Neural cell (in vitro differentiated cells): ENCODE data around the gene SPOCD1. TPM values are rescaled to one million over a fixed set of nuclear protein-coding genes. Genes with fewer than 3 reads are reported as not detected.

ENCODE experiments used
- H2AFZ ChIP-seq: fragments of 200-600, 300-800 bp; sonication (generic), shearing (Covaris generic); 2 replicates; pipeline ENCODE4 v1.6.0; 2014; ENCODE audit warnings: low read depth, mild to moderate bottlenecking, antibody characterized with exemption, low read length, moderate library complexity
- H3F3A ChIP-seq: fragments of 200-600 bp; shearing (Covaris generic); 2 replicates; pipeline ENCODE4 v1.6.1; 2016; ENCODE audit warnings: mild to moderate bottlenecking, moderate library complexity, mixed read lengths, antibody characterized with exemption, low read length; ENCODE audit not compliant: insufficient read depth, poor library complexity, severe bottlenecking
- H3K27ac ChIP-seq: fragments of 200-600, 300-800 bp; sonication (generic), shearing (Covaris generic); 2 replicates; pipeline ENCODE4 v1.5.1; 2014; ENCODE audit warnings: mild to moderate bottlenecking, low read length, moderate library complexity
- H3K27me3 ChIP-seq: fragments of 300-800, 200-600 bp; sonication (generic), shearing (Covaris generic); 2 replicates; pipeline ENCODE4 v1.6.0; 2014; ENCODE audit warnings: mild to moderate bottlenecking, low read depth, low read length, moderate library complexity; ENCODE audit not compliant: insufficient read depth
- H3K36me3 ChIP-seq: fragments of 300-800, 200-600 bp; sonication (generic), shearing (Covaris generic); 2 replicates; pipeline ENCODE4 v1.5.1; 2014; ENCODE audit warnings: mild to moderate bottlenecking, antibody characterized with exemption, low read length, moderate library complexity; ENCODE audit not compliant: insufficient read depth
- H3K4me2 ChIP-seq: fragments of 300-800, 200-600 bp; sonication (generic), shearing (Covaris generic); 2 replicates; pipeline ENCODE4 v1.6.0; 2014; ENCODE audit warnings: mild to moderate bottlenecking, low read length
- H3K4me3 ChIP-seq: fragments of 300-800, 200-600 bp; sonication (generic), shearing (Covaris generic); 2 replicates; pipeline ENCODE4 v1.5.1; 2014; ENCODE audit warnings: mild to moderate bottlenecking, low read length, moderate library complexity
- H3K79me2 ChIP-seq: fragments of 200-600 bp; shearing (Covaris generic); replicated peaks from 2 replicates; pipeline ENCODE4 v1.6.0; 2014; ENCODE audit warnings: mild to moderate bottlenecking, low read length, moderate library complexity; ENCODE audit not compliant: insufficient read depth
- H3K9ac ChIP-seq: fragments of 300-800, 200-600 bp; sonication (generic), shearing (Covaris generic); 2 replicates; pipeline ENCODE4 v1.6.1; 2016; ENCODE audit warnings: mild to moderate bottlenecking, low read length, mixed read lengths
- H3K9me2 ChIP-seq: fragments of 200-600 bp; shearing (Covaris generic); 2 replicates; pipeline ENCODE4 v1.6.1; 2016; ENCODE audit warnings: mild to moderate bottlenecking, low read length, mixed read lengths; ENCODE audit not compliant: insufficient read depth
- H3K9me3 ChIP-seq: fragments of 200-600, 300-800 bp; sonication (generic), shearing (Covaris generic); 2 replicates; pipeline ENCODE4 v1.6.1; 2016; ENCODE audit warnings: mild to moderate bottlenecking, mixed run types, low read length, moderate library complexity, mixed read lengths
- H4K20me1 ChIP-seq: fragments of 200-600 bp; shearing (Covaris generic); 2 replicates; pipeline ENCODE4 v1.6.1; 2016; ENCODE audit warnings: mild to moderate bottlenecking, mixed run types; ENCODE audit not compliant: insufficient read depth
- EP300 ChIP-seq: fragments of 450-650 bp; conservative IDR thresholded peaks from 2 replicates; pipeline ENCODE4 v1.6.1; 2014; ENCODE audit warnings: antibody characterized with exemption, mild to moderate bottlenecking, moderate library complexity; ENCODE audit not compliant: poor library complexity, severe bottlenecking
- EZH2 ChIP-seq: fragments of 200-600, 300-800 bp; shearing (Covaris generic), sonication (generic); IDR thresholded peaks from 2 replicates; pipeline ENCODE4 v1.6.1; 2014; ENCODE audit warnings: antibody characterized with exemption, low read length, borderline replicate concordance, mild to moderate bottlenecking; ENCODE audit not compliant: insufficient read depth, poor library complexity, severe bottlenecking
- MXI1 ChIP-seq: fragments of 450-650 bp; conservative IDR thresholded peaks from 2 replicates; pipeline ENCODE4 v1.6.1; 2014; ENCODE audit warnings: antibody characterized with exemption, mild to moderate bottlenecking; ENCODE audit not compliant: poor library complexity, severe bottlenecking
- POLR2AphosphoS5 ChIP-seq: IDR thresholded peaks from 2 replicates; pipeline ENCODE4 v1.6.1; 2012
- RAD21 ChIP-seq: fragments of 450-650 bp; conservative IDR thresholded peaks from 2 replicates; pipeline ENCODE4 v1.6.1; 2014; ENCODE audit warnings: antibody characterized with exemption, mild to moderate bottlenecking, moderate library complexity
- SMC3 ChIP-seq: fragments of 450-650 bp; conservative IDR thresholded peaks from 2 replicates; pipeline ENCODE4 v1.6.1; 2014; ENCODE audit warnings: antibody characterized with exemption, mild to moderate bottlenecking, moderate library complexity; ENCODE audit not compliant: poor library complexity
- TAF1 ChIP-seq: IDR thresholded peaks from 2 replicates; pipeline ENCODE4 v1.6.1; 2012; ENCODE audit warnings: low read depth
- polyA plus RNA-seq: library from polyadenylated mRNA; depleted of rRNA; stranded (reverse); fragments of >200 nt; gene quantifications from 2 replicates; pipeline ENCODE4 v1.2.3, GENCODE V29; 2014
- TF ChIP-seq, protein P1 (sequence below): IDR thresholded peaks from 2 replicates; pipeline ENCODE4 v1.6.1; 2012; ENCODE audit warnings: borderline replicate concordance
- TF ChIP-seq, protein P2 (sequence below): fragments of 450-650 bp; IDR thresholded peaks from 2 replicates; pipeline ENCODE4 v1.5.1; 2014; ENCODE audit warnings: antibody characterized with exemption, mild to moderate bottlenecking, moderate library complexity; ENCODE audit not compliant: poor library complexity, severe bottlenecking

SPOCD1 gene
- polyA plus RNA-seq, 1 donor from 2014 or later, result not detected

DNA sequence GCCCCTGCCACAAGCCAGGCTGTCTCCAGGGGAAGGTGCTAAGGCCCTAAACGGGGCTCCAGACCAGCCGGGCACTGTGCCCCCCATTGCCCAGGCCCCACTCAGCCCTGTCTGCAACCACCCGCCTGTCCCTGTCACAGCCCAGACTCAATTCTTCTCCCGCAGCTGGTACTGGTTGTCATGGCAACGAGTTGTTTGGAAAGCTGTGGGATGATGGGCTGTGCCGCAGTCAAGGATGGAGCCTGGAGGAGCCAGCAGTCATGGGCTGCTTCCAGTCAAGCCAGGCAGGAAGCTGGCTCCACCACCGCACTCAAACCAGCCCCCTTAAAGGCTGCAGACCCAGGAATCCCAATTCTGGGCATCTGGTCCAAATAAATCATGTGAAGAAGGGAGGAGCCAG, 4.2 kb downstream of the SPOCD1 start:
- no peaks in the 10 kb centered on the region for H4K20me1 ChIP-seq
- H3K27me3 ChIP-seq, result no peaks in the 10 kb centered on the region
- H3F3A ChIP-seq, result no peaks in the 10 kb centered on the region
- peak; percentile 70 for TF ChIP-seq EP300
- TF ChIP-seq SMC3, result peak; percentile 31
- TF ChIP-seq, protein P1, sequence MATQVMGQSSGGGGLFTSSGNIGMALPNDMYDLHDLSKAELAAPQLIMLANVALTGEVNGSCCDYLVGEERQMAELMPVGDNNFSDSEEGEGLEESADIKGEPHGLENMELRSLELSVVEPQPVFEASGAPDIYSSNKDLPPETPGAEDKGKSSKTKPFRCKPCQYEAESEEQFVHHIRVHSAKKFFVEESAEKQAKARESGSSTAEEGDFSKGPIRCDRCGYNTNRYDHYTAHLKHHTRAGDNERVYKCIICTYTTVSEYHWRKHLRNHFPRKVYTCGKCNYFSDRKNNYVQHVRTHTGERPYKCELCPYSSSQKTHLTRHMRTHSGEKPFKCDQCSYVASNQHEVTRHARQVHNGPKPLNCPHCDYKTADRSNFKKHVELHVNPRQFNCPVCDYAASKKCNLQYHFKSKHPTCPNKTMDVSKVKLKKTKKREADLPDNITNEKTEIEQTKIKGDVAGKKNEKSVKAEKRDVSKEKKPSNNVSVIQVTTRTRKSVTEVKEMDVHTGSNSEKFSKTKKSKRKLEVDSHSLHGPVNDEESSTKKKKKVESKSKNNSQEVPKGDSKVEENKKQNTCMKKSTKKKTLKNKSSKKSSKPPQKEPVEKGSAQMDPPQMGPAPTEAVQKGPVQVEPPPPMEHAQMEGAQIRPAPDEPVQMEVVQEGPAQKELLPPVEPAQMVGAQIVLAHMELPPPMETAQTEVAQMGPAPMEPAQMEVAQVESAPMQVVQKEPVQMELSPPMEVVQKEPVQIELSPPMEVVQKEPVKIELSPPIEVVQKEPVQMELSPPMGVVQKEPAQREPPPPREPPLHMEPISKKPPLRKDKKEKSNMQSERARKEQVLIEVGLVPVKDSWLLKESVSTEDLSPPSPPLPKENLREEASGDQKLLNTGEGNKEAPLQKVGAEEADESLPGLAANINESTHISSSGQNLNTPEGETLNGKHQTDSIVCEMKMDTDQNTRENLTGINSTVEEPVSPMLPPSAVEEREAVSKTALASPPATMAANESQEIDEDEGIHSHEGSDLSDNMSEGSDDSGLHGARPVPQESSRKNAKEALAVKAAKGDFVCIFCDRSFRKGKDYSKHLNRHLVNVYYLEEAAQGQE, result peak; percentile 72
- peak; percentile 66 for TF ChIP-seq POLR2AphosphoS5
- TF ChIP-seq EZH2, result no peak
- peak; percentile 39 for TF ChIP-seq RAD21
- TF ChIP-seq TAF1, result peak; percentile 36
- peak; percentile 32 for TF ChIP-seq MXI1
- TF ChIP-seq, protein P2, sequence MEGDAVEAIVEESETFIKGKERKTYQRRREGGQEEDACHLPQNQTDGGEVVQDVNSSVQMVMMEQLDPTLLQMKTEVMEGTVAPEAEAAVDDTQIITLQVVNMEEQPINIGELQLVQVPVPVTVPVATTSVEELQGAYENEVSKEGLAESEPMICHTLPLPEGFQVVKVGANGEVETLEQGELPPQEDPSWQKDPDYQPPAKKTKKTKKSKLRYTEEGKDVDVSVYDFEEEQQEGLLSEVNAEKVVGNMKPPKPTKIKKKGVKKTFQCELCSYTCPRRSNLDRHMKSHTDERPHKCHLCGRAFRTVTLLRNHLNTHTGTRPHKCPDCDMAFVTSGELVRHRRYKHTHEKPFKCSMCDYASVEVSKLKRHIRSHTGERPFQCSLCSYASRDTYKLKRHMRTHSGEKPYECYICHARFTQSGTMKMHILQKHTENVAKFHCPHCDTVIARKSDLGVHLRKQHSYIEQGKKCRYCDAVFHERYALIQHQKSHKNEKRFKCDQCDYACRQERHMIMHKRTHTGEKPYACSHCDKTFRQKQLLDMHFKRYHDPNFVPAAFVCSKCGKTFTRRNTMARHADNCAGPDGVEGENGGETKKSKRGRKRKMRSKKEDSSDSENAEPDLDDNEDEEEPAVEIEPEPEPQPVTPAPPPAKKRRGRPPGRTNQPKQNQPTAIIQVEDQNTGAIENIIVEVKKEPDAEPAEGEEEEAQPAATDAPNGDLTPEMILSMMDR, result no peak
- H3K4me3 ChIP-seq, result peak overlapping the region; percentile 51
- peak overlapping the region; percentile 74 for H3K27ac ChIP-seq
- no peaks in the 10 kb centered on the region for H3K9me3 ChIP-seq
- no peaks in the 10 kb centered on the region for H3K9me2 ChIP-seq
- no peaks in the 10 kb centered on the region for H3K79me2 ChIP-seq
- H2AFZ ChIP-seq, result peak overlapping the region; percentile 53
- H3K9ac ChIP-seq, result peak overlapping the region; percentile 44
- H3K4me2 ChIP-seq, result peak overlapping the region; percentile 60
- H3K36me3 ChIP-seq, result no peaks in the 10 kb centered on the region

DNA sequence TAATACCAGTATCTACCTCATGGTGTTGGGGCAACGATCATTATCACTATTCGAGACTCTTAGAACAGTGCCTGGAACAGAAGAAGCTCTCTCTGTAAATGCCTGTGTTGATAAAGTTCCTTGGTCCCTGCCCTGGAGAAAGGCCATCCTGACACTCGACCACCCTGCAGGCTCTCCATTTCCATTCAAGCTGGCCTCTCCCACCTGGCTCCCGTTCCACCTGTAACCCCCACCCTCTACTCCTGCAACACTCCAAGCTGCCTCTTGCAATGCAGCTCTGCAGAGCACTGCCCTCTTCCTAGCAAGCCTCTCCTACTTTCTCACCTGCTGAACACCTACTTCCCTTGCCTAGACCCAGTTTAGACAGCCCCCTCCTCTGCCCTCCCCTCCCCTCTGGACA, 6.1 kb downstream of the SPOCD1 start:
- Histone ChIP-seq H3K36me3 (no peaks in the 10 kb centered on the region), H3K4me3 (no peak overlapping the region), H3K9ac (no peak overlapping the region)

More for the DNA sequence above, 6.1 kb downstream of the SPOCD1 start:
- H3K4me2 ChIP-seq, result no peak overlapping the region
- no peak overlapping the region for H2AFZ ChIP-seq
- H3F3A ChIP-seq, result no peaks in the 10 kb centered on the region
- no peaks in the 10 kb centered on the region for H3K79me2 ChIP-seq
- no peak overlapping the region for H3K27ac ChIP-seq
- no peaks in the 10 kb centered on the region for H3K9me2 ChIP-seq
- no peaks in the 10 kb centered on the region for H3K9me3 ChIP-seq
- H3K27me3 ChIP-seq, result no peaks in the 10 kb centered on the region
- TF ChIP-seq EP300 (no peak), EZH2 (no peak), MXI1 (no peak), SMC3 (no peak), TAF1 (no peak), POLR2AphosphoS5 (no peak), RAD21 (no peak)
- TF ChIP-seq, protein P2, result no peak
- TF ChIP-seq, protein P1, result no peak
- no peaks in the 10 kb centered on the region for H4K20me1 ChIP-seq
